ENCODE data around the gene ICAM4.

DNA sequence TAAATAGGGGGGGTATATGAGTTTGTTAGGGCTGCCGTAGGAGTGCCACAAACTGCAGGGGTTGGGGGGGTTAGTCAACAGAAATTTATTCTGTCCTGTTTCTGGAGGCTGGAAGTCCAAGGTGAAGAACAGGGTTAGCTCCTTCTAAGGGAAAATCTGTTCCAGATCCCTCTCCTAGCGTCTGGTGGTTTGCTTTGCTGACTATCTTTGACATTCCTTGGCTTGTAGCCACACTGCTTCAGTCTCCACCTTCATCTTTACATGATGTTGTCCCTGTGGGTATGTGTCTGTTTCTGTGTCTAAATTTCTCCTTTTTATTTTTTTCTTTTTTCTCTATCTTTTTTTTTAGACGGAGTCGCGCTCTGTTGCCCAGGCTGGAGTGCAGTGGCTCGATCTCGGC lies 24.0 kb upstream of the ICAM4 start:
- TF ChIP-seq, protein P1, sequence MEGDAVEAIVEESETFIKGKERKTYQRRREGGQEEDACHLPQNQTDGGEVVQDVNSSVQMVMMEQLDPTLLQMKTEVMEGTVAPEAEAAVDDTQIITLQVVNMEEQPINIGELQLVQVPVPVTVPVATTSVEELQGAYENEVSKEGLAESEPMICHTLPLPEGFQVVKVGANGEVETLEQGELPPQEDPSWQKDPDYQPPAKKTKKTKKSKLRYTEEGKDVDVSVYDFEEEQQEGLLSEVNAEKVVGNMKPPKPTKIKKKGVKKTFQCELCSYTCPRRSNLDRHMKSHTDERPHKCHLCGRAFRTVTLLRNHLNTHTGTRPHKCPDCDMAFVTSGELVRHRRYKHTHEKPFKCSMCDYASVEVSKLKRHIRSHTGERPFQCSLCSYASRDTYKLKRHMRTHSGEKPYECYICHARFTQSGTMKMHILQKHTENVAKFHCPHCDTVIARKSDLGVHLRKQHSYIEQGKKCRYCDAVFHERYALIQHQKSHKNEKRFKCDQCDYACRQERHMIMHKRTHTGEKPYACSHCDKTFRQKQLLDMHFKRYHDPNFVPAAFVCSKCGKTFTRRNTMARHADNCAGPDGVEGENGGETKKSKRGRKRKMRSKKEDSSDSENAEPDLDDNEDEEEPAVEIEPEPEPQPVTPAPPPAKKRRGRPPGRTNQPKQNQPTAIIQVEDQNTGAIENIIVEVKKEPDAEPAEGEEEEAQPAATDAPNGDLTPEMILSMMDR (IDR thresholded peaks at IDR 0.05) = no peak
- TF ChIP-seq POLR2A (IDR thresholded peaks at IDR 0.05) = no peak
- TF ChIP-seq POLR2AphosphoS5 (IDR thresholded peaks at IDR 0.05; ENCODE audit: insufficient read depth in 1 of 2, low read depth in 1 of 2) = no peak

All from vagina (tissue), 2 donors.